DMS 273 (cell line): Measurements from ENCODE around the gene DNAJC13.
"Not testable (repeated sequence)": the region's sequence is repeated elsewhere in the genome, so short reads cannot be mapped to it uniquely, and the experiment has no call there.

Experiments used
- DNase-seq: peaks from one replicate; lab custom pipeline; 2025; ENCODE audit not compliant: unreplicated experiment; lab: John Stamatoyannopoulos, UW

DNAJC13 gene

GRCh38 chr3:132538072-132538471 lies 120.8 kb downstream of the DNAJC13 start:
- no peak for DNase-seq

- no peak for DNase-seq
Observed at GRCh38 chr3:132539681-132540080, 122.4 kb downstream of the DNAJC13 start.

GRCh38 chr3:132542577-132542976 lies 125.3 kb downstream of the DNAJC13 start:
- no peak for DNase-seq

- DNase-seq = no peak
Observed at GRCh38 chr3:132543011-132543739, 125.9 kb downstream of the DNAJC13 start.

GRCh38 chr3:132544130-132544529 lies 126.8 kb downstream of the DNAJC13 start:
- DNase-seq = no peak

GRCh38 chr3:132545471-132545870 lies 128.2 kb downstream of the DNAJC13 start:
- no peak for DNase-seq

- no peak for DNase-seq
Observed at GRCh38 chr3:132549169-132549568, 131.9 kb downstream of the DNAJC13 start.

- no peak for DNase-seq
Observed at GRCh38 chr3:132549890-132550578, 132.7 kb downstream of the DNAJC13 start.

GRCh38 chr3:132550579-132551305 lies 133.4 kb downstream of the DNAJC13 start:
- DNase-seq = no peak

- DNase-seq = no peak
Observed at GRCh38 chr3:132553826-132554225, 136.5 kb downstream of the DNAJC13 start.

GRCh38 chr3:132554437-132554836 lies 137.1 kb downstream of the DNAJC13 start:
- no peak for DNase-seq

GRCh38 chr3:132555306-132556035 lies 138.2 kb downstream of the DNAJC13 start:
- DNase-seq = no peak

GRCh38 chr3:132556036-132556386 lies 138.7 kb downstream of the DNAJC13 start:
- DNase-seq = not testable (repeated sequence)

GRCh38 chr3:132556508-132557159 lies 139.3 kb downstream of the DNAJC13 start:
- DNase-seq = peak; percentile 30

GRCh38 chr3:132561003-132561402 lies 143.7 kb downstream of the DNAJC13 start:
- no peak for DNase-seq

GRCh38 chr3:132563420-132564069 lies 146.2 kb downstream of the DNAJC13 start:
- no peak for DNase-seq

GRCh38 chr3:132564070-132564465 lies 146.8 kb downstream of the DNAJC13 start:
- no peak for DNase-seq

GRCh38 chr3:132568422-132568821 lies 151.1 kb downstream of the DNAJC13 start:
- no peak for DNase-seq

- DNase-seq = no peak
Observed at GRCh38 chr3:132569153-132569552, 151.9 kb downstream of the DNAJC13 start.

- DNase-seq = no peak
Observed at GRCh38 chr3:132569580-132569979, 152.3 kb downstream of the DNAJC13 start.
